SKM-1 (cell line): ENCODE results near the gene CNFN.

Experiments used
- DNase-seq: peaks from one replicate; lab custom pipeline; 2025; ENCODE audit not compliant: unreplicated experiment; lab: John Stamatoyannopoulos, UW

CNFN gene

DNA sequence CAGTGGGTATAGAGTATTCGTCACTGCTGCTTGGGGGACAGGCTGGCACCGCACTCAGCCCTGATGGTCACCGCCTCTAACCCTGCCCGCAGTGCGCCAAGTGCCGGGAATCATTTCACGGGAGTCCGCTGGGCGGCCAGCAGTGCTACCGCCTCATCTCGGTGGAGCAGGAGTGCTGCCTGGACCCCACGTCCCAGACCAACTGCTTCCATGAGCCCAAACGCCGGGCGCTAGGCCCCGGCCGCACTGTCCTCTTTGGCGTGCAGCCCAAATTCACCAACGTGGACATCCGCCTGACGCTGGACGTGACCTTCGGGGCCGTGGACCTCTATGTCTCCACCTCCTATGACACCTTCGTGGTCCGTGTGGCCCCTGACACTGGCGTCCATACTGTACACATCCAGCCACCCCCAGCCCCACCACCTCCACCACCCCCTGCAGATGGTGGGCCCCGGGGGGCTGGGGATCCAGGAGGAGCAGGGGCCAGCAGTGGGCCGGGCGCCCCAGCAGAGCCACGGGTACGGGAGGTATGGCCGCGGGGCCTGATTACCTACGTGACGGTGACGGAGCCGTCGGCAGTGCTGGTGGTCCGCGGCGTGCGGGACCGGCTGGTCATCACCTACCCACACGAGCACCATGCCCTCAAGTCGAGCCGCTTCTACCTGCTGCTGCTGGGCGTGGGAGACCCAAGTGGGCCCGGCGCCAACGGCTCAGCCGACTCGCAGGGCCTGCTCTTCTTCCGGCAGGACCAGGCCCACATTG, 14.5 kb downstream of the CNFN start:
- DNase-seq, result no peak

DNA sequence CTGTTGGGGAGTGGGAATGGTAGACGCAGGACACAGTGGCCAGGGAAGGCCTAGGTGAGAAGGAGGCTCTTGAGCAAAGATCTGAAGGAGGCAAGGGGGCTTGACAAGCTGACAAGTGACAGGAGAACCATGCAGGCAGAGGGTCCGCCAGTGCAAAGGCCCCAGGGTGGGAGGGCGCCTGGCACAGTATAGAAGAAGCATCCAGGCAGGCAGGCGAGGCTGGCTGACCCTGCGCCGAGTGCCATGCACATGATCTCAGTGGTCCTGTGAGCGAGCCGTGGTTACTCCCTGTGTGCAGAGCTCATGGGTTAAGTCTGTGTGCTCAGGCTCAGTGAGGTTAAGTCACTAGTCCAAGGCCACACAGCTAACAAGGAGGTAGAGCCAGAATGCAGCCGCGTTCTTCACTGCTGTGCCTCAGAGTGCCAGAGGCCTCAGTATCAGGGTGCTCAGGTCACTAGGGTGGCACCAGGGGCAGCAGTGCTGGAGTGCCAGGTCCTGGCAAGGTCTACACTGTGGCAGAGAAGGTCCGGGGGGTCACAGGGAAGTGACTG, 15.2 kb downstream of the CNFN start:
- no peak for DNase-seq

DNA sequence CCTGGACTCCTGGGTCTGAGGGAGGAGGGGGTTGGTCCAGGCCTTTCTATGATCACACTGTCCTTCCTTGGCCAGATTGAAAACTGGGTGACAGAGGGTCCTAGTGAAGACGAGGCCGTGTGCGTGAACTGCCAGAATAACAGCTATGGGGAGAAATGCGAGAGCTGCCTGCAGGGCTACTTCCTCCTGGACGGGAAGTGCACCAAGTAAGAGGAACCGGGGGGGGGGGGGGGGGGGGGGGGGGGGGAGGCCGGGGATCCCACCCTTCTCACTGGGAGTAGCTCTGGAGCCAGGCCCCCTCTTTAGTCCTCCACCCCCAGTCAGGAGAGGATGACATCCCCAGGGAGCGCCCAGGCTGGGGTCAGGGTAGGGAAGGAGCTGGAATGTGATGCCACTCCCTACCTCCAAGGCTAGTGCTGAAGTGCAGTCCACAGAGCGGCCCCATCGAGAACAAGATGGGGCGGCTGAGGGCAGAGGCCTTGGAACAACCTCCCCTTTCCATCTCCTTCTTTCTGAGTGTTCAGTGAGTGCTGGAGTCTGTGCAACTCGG, 19.4 kb downstream of the CNFN start:
- no peak for DNase-seq

DNA sequence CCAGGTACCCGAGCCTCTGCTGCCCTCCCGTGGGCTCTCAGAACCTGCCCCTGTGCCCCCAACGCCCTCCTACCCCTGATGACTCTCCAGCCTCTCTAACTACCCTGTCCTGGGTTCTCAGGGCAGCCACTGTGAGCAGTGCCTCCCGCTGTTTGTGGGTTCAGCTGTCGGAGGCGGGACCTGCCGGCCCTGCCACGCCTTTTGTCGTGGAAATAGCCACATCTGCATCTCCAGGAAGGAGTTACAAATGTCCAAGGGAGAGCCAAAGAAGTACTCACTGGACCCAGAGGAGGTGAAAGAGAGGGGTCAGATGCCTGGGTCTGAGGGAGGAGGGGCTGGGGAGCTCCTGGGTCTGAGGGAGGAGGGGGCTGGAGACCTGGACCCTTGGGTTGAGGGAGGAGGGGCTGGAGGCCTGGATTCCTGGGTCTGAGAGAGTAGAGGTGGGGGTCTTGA, 20.0 kb downstream of the CNFN start:
- DNase-seq, result no peak

DNA sequence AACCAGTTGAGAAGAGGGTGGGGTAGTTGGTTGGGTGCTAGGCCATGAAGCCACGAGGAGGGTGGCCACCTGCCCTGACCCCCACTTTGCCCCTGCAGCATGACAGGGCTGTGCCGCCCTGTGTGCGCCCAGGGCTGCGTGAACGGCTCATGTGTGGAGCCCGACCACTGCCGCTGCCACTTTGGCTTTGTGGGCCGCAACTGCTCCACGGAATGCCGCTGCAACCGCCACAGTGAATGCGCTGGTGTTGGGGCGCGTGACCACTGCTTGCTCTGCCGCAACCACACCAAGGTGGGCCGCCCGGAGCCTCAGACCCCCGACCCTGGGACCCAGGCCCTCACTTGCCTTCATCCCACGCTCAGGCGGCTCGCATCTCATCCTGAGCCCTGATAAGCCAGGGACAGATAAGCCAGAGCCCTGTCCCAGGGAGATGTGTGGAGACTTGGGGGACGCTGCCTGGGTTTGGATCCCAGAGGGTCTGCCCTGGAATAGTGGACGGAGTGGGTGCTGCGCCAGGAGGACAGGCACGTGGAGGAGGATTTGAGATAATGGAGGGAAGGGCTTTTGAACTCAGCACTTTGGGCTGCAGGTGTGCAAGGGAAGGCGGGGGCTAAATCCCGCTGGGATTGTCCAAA, 20.5 kb downstream of the CNFN start:
- no peak for DNase-seq

DNA sequence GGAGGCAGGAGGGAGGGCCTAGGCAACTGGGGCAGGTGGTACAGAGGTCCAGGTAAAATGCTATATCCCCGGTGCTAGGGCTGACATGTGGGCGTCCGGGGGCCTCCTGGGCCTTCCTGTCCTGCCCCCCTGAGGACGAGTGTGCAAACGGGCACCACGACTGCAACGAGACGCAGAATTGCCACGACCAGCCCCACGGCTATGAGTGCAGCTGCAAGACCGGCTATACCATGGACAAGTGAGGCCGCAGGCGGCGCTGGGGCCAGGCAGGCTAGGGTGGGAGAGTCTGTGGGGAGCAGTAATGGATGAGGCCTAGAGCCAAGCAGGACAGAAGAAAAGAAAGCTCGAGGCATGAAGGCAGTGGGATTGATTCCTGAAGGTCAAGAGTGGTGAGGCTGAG, 21.3 kb downstream of the CNFN start:
- DNase-seq, result no peak

DNA sequence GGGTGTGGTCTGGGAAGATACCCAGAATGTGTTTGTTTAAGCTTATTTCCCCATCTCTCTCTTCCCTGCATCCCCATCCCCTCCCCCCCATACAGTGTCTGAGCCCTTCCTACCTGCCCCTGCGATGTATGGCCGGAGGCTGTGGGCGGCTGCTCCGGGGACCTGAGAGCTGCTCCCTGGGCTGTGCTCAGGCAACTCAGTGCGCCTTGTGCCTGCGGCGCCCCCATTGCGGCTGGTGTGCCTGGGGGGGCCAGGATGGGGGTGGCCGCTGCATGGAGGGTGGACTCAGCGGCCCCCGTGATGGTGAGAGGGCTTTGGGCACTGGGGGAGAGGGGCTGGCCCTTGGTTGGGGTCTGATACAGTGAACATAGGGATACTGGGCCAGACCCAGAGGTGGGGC, 21.7 kb downstream of the CNFN start:
- no peak for DNase-seq

DNA sequence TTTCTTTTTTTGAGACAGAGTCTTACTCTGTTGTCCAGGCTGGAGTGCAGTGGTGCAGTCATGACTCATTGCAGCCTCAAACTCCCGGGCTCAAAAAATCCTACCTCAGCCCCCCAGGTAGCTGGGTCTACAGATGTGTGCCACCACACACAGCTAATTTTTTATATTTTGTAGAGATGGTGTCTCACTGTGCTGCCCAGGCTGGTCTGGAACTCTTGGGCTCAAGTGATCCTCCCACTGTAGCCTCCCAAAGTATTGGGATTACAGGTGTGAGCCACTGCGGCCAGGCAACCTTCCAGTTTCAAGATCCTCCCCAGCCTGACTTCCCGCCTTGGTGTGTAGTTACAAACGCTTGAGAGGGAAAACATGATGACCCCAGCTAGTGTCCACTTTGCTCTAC, 22.2 kb downstream of the CNFN start:
- no peak for DNase-seq

DNA sequence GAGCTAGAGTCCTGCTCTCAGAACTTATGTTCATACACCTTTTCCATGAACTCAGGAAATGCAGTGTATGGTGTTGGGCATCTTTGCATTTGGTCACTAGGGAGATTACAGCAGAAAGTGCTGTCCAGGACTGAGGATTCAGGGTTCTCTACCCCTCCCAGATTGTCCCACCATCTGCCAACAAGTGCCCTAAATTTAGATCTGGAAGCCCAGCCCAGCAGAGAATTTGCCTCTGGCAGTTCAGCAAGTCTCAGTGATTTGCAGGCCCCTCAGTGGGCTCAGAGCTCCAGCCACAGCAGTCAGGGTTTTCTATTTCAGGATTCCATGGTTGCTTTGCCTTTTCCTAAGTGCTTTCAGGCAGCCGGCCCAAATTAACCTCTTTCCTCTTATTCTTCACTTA, 23.4 kb downstream of the CNFN start:
- no peak for DNase-seq

DNA sequence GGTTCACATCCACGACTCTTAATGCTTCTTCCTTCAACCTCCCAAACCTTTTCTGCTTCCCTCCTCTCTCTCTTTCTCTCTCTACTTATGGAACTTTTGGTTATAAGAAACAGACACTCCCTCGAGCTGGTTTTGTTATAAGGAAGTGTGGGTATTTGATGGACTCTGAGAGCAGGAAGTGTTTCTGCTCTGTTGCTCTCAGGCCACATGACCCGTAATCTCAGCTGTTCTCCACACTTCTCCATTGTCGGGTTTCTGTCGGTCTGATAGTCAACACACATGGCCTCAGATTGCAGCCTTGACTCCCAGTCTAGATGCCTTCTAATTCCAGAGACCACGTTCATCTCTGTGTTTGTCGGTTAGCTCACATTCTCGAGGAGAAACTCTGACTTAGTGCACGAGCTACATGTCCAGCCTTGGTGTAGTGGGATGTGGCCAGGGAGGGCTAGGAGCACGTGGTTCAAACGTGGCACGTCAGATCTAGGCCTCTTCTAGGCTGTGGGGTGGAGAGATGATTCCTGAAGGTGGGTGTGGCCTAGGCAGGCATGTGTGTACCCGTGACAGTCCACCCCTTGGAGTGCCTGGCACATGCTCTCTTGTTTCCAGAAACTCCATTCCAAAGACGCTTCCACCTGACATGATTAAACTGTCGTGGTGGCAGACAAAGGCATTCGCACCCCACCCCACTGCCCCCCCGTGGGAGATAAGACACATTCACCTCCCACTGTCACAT, 26.3 kb downstream of the CNFN start:
- no peak for DNase-seq

DNA sequence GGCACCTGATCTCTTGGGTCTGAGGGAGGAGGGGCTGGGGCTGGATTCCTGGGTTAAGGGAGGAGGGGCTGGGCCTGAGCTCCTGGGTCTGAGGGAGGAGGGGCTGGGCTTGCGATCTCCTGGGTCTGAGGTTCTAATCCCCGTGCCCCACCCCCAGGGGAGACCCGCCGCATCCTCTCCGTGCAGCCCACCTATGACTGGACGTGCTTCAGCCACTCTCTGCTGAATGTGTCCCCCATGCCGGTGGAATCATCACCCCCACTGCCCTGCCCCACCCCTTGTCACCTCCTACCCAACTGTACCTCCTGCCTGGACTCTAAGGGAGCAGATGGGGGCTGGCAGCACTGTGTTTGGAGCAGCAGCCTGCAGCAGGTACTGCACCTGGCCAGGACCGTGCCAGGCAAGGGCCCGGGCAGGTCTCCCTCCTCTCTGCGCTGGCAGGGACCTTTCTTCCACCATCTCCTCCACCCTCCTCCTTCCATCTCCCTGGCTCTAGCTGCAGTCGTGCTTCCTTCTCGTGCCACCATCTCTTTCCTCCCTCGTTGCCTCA, 27.1 kb downstream of the CNFN start:
- DNase-seq, result no peak

DNA sequence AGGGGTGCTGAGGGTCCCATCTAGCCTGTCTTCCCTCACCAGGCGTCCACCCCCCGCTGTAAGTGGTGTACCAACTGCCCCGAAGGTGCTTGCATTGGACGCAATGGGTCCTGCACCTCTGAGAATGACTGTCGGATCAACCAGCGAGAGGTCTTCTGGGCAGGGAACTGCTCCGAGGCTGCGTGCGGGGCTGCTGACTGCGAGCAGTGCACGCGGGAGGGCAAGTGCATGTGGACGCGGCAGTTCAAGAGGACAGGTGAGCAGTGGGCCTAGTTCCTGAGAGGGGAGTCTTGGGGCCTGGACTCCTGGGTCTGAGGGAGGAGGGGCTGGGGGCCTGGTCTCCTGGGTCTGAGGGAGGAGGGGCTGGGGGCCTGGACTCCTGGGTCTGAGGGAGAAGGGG, 27.8 kb downstream of the CNFN start:
- DNase-seq, result no peak

DNA sequence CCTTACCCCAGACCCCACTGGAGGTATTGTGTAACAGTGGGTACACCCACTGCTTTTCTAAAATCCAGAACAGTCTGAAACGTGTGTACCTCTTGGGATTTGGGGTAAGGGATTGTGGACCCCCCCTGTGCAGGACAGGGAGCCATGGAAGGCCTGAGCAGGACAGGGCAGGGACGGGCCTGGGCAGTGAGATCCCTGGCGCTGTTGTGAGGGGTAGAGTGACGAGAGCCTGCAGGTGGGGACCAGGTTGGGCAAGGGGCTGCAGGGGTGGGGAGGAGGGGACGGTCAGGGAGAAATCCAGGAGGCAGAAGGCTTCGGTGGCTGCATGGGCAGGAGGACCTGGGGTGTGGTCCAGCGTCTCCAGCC, 28.6 kb downstream of the CNFN start:
- no peak for DNase-seq

DNA sequence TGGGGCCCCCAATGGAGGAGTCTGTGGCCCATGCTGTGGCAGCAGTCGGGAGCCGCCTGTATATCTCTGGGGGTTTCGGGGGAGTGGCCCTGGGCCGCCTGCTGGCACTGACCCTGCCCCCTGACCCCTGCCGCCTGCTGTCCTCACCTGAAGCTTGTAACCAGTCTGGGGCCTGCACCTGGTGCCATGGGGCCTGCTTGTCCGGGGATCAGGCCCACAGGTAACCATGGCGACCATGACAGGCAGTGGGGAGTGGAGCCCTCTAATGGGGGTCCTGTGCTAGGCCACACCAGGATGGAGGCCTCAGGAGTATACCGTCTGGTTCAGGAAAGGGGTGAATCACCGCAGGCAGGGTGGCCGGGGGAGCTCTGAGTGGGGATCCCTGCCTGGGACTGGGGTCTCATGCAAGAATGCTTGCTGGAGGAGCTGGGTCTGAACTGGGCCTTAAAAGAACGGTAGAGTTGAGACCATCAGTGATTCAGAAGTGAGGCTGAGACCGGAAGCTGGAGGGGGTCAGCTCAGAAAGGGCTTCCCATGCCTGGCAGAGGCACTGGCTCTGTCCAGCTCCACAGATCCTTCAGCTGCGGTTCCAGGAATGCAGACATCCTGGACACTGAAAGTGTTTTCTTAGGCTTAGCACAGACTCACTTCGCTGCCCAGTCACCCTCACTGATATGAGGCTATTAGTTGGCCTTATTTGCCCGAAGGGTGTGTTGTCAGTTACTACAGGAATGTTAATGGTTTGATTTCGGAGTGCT, 29.1 kb downstream of the CNFN start:
- no peak for DNase-seq

DNA sequence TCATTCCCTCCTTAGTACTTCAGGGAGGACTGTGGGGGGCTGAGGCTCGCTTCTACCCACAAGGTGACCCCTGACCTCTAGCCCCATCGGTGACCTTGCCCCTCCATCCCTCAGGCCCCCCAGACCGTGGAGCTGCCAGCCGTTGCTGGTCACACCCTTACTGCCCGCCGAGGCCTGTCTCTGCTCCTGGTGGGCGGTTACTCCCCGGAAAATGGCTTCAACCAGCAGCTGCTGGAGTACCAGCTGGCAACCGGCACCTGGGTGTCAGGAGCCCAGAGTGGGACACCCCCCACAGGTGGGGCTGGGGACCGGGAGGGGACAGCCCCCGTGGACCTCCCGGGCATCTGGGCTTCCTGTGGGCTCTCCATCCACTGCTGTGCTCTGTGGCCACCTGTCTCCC, 32.8 kb downstream of the CNFN start:
- DNase-seq, result no peak

DNA sequence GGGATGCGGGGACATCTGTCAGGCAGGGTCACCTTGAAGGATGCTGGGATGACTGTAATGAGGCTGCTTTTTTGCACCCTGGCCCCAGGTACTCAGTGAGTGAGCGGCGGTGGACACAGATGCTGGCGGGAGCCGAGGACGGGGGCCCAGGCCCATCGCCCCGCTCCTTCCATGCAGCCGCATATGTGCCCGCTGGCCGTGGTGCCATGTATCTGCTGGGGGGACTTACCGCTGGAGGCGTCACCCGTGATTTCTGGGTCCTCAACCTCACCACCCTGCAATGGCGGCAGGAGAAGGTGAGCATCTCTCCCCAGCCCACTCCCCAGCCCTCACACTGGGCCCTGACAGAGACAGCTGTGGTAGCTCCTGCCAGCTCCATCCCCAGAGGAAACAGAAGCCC, 33.4 kb downstream of the CNFN start:
- DNase-seq, result no peak

DNA sequence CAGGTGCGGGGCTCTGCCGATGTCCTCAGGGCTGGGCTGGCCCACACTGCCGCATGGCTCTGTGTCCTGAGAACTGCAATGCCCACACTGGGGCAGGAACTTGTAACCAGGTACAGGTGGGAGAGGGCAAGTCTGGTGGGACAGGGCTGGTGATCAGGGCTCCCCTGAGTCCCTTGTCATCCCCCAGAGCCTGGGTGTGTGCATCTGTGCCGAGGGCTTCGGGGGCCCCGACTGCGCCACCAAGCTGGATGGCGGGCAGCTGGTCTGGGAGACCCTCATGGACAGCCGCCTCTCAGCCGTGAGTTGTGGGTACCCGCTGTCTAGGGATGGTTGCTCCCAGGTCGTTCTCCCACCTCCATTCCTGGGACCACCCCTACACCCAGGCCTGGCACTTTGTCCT, 34.2 kb downstream of the CNFN start:
- DNase-seq, result no peak

DNA sequence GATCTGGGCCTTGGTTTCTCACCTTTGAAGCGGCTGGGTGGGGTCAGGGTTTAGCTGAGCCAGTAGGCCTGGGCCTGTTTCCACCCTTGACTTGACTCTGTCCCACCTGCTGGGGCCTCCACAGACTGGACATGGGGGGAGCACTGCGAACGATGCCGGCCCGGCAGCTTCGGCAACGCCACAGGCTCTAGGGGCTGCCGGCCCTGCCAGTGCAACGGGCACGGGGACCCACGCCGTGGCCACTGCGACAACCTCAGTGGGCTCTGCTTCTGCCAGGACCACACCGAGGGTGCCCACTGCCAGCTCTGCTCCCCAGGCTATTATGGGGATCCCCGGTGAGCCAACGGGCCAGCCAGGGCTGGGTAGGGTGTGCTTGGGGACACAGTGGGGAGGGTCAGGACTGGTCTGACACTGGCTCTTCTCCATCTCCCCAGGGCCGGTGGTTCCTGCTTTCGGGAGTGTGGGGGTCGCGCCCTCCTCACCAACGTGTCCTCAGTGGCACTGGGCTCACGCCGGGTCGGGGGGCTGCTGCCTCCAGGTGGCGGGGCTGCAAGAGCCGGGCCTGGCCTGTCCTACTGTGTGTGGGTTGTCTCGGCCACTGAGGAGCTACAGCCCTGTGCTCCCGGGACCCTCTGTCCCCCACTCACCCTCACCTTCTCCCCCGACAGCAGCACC, 36.6 kb downstream of the CNFN start:
- no peak for DNase-seq

DNA sequence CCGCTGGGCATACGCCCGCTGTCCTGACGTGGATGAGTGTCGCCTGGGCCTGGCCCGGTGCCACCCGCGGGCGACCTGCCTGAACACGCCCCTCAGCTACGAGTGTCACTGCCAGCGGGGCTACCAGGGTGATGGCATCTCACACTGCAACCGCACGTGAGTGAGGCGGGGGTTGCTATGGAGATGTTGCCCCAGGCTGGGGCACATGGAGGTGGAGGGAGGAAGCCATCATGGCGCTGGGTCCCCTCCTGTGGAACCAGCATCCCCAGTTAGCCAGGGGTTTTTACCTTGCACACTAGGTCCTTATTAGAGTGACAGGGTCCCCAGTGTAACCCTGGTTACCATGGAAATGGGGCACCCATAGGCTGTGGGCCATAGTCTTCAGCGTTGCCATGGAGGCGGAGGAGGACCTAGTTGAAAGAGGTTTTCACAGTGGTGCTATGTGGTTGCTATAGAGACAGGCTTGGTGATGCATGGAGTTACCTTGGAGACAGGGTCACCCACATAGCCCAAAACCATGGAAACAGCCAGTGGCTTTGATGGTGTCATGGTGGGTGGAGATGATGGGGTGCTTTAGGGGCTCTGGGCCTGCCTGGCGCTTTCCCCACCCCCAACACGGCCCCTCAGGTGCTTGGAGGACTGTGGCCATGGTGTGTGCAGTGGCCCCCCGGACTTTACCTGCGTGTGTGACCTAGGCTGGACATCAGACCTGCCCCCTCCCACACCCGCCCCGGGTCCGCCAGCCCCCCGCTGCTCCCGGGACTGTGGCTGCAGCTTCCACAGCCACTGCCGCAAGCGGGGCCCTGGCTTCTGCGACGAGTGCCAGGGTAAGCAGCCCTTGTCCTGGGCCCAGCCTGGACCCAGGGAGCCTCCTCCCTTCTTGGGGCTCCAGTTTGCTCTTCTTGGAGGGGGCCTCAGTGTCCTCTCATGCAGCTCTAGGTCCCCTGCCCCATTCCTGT, 37.5 kb downstream of the CNFN start:
- DNase-seq, result no peak
